Measurements from ENCODE around the gene AKT1S1. TPM values are rescaled to one million over a fixed set of nuclear protein-coding genes. Genes with fewer than 3 reads are reported as not detected.

AKT1S1 gene
- total and polyA plus RNA-seq, 11 donors, result 25.3 to 55.1 (median 35.0) TPM

- Histone ChIP-seq H3K4me3 (no peak overlapping the region), H3K9me3 (no peaks in the 10 kb centered on the region), H3K36me3 (peaks cover 0 to 59% (median 39%) of the 10 kb centered on the region in 9 donors), H3K27me3 (no peaks in the 10 kb centered on the region), H3K27ac (no peak overlapping the region), H3K4me1 (peaks cover 0 to 52% (median 4%) of the 10 kb centered on the region in 12 donors)
- DNase-seq (peak in 1 of 5 donors; percentile 51), ATAC-seq (no peak)
- 96 to 98% (median 97%) methylated on average over 35 to 37 of the region's 37 CpGs for WGBS, 4 donors
- intact Hi-C loops (cut with DNase I), result no loop called here
- TF ChIP-seq CTCF (IDR thresholded peaks at IDR 0.05) (no peak), POLR2A (IDR thresholded peaks at IDR 0.05) (no peak)
Measured at GRCh38 chr19:49908480-49909420, 31.6 kb upstream of the AKT1S1 start.

GRCh38 chr19:49907745-49908446 is 30.7 kb upstream of the AKT1S1 start:
- Histone ChIP-seq H3K36me3 (peaks cover 0 to 50% (median 31%) of the 10 kb centered on the region in 9 donors), H3K4me1 (peaks cover 0 to 51% (median 4%) of the 10 kb centered on the region in 12 donors), H3K27me3 (no peaks in the 10 kb centered on the region), H3K9me3 (no peaks in the 10 kb centered on the region), H3K4me3 (no peak overlapping the region), H3K27ac (no peak overlapping the region)
- TF ChIP-seq CTCF (IDR thresholded peaks at IDR 0.05), result no peak
- no peak for TF ChIP-seq POLR2A (IDR thresholded peaks at IDR 0.05)
- DNase-seq (peak in 1 of 5 donors; percentile 57), ATAC-seq (no peak)
- WGBS, 4 donors, result 92 to 97% (median 94%) methylated on average over 23 of the region's 23 CpGs
- intact Hi-C loops (cut with DNase I), result no loop called here

- TF ChIP-seq CTCF (IDR thresholded peaks at IDR 0.05) (no peak), POLR2A (IDR thresholded peaks at IDR 0.05) (no peak)
- no peak overlapping the region for H3K27ac ChIP-seq
- peaks cover 0 to 43% (median 4%) of the 10 kb centered on the region in 12 donors for H3K4me1 ChIP-seq
- H3K27me3 ChIP-seq, result no peaks in the 10 kb centered on the region
- no peak for ATAC-seq
- intact Hi-C loops (cut with DNase I), result no loop called here
- no peaks in the 10 kb centered on the region for H3K9me3 ChIP-seq
- WGBS, 4 donors, result 83 to 92% (median 88%) methylated on average over 16 of the region's 16 CpGs
- H3K4me3 ChIP-seq, result no peak overlapping the region
- peaks cover 0 to 43% (median 25%) of the 10 kb centered on the region in 9 donors for H3K36me3 ChIP-seq
- no peak for DNase-seq
Measured at GRCh38 chr19:49906879-49907564, 29.9 kb upstream of the AKT1S1 start.

Data from heart left ventricle (tissue), 16 donors.